ENCODE measurements around the gene DOCK11.

- TF ChIP-seq CTCF (conservative IDR thresholded peaks at IDR 0.05; ENCODE audit: low read depth, low read length): no peak
- no peak for TF ChIP-seq CEBPB (IDR thresholded peaks at IDR 0.05; ENCODE audit: low read depth, low read length)
- no peak for TF ChIP-seq POLR2A (IDR thresholded peaks at IDR 0.05; ENCODE audit: low read depth, low read length)
- TF ChIP-seq CHD1 (IDR thresholded peaks at IDR 0.05; ENCODE audit: low read depth, low read length): no peak
- TF ChIP-seq RAD21 (IDR thresholded peaks at IDR 0.05; ENCODE audit: low read length): no peak
- no peak for TF ChIP-seq SMC3 (IDR thresholded peaks at IDR 0.05; ENCODE audit: low read depth, low read length)
- no peak for TF ChIP-seq ELK1 (IDR thresholded peaks at IDR 0.05; ENCODE audit: borderline replicate concordance, low read depth, low read length)
- no peak for TF ChIP-seq USF2 (IDR thresholded peaks at IDR 0.05; ENCODE audit: low read depth, low read length)
- TF ChIP-seq MXI1 (IDR thresholded peaks at IDR 0.05; ENCODE audit: borderline replicate concordance, low read depth, low read length): no peak
- no peak for TF ChIP-seq FOS (IDR thresholded peaks at IDR 0.05; ENCODE audit: low read depth, low read length)
Measured at GRCh38 chrX:118665204-118665603, 169.6 kb downstream of the DOCK11 start.
